IPS-NIHi7 (cell line): ENCODE measurements around the gene CCDC106.
A peak's percentile ranks its signal among the peaks of the same experiment; 100 is the strongest.

Source experiments
- DNase-seq: peaks from one replicate; pipeline ENCODE4 v3.0.0; 2012; ENCODE audit warnings: mixed read lengths; ENCODE audit errors: extremely low spot score

Gene CCDC106

DNA sequence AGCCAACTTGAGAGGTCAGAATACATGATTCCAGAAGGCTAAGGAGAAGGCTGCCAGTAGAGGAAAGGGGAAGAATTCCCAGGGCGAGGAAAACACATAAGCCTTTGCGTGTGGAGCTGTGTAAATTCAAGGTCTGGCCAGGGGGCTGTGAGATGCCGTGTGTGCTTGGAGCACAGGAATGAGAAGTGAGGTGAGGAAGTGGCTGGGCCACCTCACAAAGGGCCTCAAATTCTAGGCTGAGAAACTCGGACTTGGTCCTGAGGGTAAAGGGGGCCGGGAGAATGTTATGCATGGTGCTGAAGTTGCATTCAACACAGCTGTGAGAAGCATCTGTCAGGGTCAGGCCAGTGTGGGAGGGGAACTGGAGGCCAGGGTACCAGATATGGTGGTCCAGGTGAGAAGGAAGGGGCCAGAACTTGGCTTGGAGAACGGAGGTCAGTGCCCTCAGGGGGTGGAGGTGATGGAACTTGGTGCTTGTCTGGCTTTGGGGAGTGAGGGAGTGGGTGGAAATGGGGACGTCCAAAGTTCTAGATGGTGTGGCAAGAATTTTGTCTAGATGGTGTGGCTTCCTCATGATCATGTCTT, 12.1 kb upstream of the CCDC106 start:
- DNase-seq, result no peak

GRCh38 chr19:55636723-55637122, 11.3 kb upstream of the CCDC106 start:
- DNase-seq, result no peak

DNA sequence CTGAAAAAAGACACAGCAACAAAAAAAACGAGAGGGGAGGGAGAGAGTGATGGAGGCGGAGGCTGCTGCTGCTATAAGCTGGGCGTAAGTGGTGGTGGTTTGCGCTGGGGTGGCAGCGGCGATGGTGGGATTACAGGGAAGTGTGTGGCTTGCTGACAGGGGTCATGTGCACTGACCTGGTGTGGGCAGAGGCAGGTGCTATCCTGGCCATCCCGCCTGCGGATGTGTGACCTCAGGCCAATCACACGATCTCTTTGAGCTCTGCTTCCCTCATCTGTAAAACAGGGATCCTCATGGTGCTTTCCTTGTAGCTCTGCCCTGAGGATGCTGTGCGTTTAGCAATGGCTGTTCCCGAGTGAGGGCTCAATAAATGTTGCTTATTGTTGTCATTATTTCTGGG, 10.5 kb upstream of the CCDC106 start:
- DNase-seq, result no peak

GRCh38 chr19:55638864-55639359, 9.1 kb upstream of the CCDC106 start:
- no peak for DNase-seq

DNA sequence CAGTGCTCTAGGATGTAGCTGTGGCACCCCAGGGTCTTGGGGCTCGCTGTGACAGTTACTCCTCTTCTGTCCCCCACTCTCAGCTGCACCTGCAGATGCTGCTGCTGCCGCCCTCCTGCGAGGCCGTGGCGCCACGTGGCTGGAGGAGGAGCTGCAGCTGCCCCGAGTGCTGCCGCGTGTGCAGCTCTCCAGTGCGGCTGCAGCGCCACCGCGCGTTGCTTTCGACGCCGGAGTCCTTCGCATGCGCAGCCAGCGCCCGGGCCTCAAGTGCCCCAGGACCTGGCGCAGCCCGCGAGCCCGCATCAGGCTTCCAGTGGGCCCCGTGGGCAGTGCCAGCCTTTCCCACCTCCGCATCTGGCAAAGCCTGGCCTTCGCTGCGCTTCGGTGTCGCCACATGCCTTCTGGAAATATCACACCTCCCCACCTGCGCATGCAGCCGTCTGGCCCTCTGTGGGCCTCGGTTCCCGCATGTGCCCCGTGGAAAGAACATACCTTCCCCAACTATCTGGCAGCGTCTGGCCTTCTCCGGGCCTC, 7.9 kb upstream of the CCDC106 start:
- DNase-seq, result no peak

GRCh38 chr19:55640577-55641425, 7.2 kb upstream of the CCDC106 start, which contains the start of gene ZNF580:
Gene ZNF580, plus strand, starts transcription at chr19:55641002. Its CDS starts 1,507 bp downstream, at chr19:55642509.
- DNase-seq, result peak; percentile 71

DNA sequence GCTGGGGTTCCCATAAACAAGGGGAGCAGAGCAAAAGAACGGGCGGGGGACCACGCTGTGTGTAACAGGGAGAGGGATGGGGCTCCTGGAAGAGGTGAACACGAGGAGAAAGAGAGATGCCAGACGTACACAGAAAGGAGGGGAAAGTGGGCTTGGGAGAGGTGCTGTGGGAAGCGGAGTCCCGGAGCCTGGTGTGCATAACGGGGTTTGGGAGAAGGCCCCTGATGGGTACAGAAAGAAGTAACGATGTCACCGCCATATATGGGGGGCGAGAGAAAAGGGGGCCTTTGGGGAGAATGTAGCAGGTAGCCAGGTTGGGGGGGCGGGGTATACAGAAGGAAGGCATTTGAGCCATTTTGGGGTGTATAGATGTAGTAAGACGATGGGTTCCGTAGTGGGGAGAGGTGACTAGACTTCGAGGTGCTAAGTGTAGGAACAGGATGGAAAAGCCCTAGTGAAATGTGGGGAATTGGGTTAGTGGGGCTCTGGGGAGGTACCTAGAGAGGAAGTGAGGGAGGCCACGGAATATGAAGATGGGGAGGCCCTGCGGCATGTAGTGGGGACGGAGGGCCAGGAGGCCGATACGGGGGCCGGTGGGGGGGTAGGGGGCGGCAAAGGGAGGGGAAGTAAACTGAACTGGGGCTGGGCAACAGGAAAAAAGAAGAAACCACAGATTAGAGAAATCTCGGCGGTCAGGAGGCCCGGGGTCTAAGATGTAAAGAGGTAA, 6.4 kb upstream of the CCDC106 start:
- no peak for DNase-seq

GRCh38 chr19:55642153-55643002, 5.6 kb upstream of the CCDC106 start:
- DNase-seq, result no peak

DNA sequence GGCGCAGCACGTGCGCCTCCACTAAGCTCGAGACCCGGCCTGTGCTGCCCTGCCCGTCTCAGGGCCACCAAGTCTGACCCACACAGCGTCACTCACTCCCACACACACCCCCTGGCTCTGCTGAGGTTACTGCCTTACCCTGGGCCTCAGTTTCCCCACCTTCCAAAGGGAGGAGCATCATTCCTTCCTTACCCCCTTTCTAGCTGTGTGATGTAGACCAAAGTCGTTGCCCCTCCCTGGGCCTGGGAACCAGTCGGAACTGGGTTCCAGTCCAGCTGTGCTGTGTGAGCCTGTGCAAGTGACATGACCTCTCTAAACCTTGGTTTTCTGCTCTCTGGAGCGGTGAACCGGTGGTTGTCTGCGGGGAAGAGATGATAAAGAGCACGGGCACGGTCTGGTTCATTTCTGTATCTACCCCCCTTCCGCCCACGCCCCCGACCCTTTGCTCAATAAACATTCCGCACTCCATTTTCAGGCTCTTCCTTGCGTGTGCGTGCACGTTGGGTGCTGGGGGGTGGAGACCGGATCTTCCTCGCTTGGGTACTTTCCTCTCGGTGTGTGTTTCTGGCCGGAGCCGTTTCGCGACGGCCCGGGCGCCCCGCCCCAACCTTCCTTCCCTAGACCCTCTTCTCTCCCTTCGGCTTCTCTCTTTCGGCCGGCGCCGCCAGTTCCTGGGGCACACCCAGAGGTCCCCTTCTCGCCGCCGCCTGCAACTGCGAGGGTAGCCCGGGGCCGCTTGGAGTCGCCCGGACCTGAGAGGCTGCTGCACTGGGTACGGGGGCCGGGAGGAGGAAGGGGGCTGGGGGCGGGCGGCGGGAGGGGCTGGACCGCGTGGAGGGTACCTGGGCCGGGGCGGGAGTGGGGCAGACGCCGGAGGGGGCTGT, 4.8 kb upstream of the CCDC106 start, which contains the start of gene ZNF581:
Gene ZNF581, plus strand, starts transcription at position 647 of the 884 bp plus-strand sequence. CDS start 923 bp downstream, outside the sequence.
- peak; percentile 73 for DNase-seq

GRCh38 chr19:55643887-55644176, 4.2 kb upstream of the CCDC106 start:
- DNase-seq, result no peak

DNA sequence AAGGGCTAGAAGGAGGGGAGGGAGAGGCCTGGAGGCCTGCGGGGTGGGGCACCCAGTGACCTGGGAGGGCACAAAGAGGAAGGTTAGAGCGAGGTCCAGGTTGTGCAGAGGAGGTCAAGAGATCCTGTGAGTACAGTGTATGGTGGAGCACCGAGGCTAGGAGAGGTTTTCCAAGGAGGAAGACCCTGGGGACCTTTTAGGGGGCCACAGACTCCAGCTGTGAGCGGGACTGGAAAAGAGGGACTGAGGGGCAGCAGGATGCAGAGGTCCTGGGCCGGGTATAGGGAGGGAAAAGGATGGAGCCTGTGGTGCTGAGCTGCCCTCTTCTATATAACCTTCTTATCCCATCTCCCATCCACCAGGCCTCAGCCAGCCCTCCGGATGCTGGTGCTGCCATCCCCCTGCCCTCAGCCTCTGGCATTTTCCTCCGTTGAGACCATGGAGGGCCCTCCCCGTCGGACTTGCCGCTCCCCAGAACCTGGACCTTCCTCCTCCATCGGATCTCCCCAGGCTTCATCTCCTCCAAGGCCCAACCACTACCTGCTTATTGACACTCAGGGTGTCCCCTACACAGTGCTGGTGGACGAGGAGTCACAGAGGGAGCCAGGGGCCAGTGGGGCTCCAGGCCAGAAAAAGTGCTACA, 3.7 kb upstream of the CCDC106 start:
- DNase-seq, result no peak

- DNase-seq, result no peak
These were observed 3.0 kb upstream of the CCDC106 start for GRCh38 chr19:55644842-55645511.

DNA sequence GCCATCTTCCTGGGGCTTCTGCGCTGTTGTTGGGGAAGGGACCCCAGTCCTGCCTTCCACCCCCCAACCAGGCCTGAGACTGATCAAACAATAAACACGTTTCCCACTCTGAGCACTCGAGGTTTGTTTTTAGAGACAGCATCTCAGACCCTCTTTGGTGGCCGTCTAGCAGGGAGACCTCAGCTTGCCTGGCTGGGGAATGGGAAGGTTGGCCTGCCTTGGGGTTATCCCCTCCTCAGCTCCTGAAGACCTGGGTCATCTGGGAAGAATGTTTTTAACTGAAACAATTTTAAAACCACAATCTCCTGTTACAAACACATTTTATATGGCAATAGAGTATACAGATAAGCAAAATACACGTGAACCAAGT, 2.5 kb upstream of the CCDC106 start:
- DNase-seq, result no peak

DNA sequence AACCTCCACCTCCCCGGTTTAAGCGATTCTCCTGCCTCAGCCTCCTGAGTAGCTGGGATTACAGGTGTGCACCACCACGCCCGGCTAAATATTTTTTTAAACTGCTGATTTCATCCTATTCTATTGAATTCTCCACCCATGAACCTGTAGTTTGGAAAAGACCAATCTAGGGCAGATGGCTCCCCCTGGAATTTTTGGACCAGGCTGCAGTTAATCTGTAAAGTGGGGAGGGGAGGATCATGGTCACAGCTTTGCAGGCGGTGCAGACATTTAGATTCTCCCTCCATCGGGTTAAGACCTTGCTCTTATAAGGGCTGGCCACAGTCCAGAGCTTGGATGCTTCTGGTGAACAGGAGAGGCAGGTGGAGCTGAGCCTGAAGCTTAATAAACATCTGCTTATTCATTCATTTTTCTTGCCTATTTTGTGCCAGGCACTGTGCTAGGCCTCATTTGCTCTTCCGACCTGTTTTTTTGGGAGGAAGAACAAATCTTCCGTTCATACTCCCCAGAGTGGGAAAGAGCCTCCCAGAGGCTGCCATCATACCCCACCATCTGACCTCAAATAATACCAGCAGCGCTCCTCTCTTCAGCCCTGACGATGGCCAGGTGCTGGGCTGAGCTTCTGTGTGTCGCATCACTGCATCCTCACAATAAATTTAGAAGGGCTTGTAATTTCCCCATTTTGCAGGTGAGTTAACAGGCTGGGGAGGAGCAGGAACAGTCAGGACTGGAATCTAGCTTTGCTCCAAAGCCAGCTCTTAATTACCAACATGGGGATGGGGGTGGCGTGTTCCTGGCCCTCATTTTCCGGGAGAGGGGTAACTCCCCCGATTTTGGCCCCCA, 902 bp upstream of the CCDC106 start:
- no peak for DNase-seq

- DNase-seq, result no peak
These were observed 714 bp downstream of the CCDC106 start for GRCh38 chr19:55648585-55649267.

GRCh38 chr19:55649268-55650125, 1.5 kb downstream of the CCDC106 start:
- no peak for DNase-seq

- DNase-seq, result no peak
These were observed 2.1 kb downstream of the CCDC106 start for GRCh38 chr19:55650126-55650557.
